H1 (cell line): ENCODE data around the gene SHISA7. TPM values are rescaled to one million over a fixed set of nuclear protein-coding genes. Genes with fewer than 3 reads are reported as not detected.

Experiments
- CEBPB ChIP-seq: IDR thresholded peaks from 2 replicates; pipeline ENCODE4 v1.6.1; 2012; ENCODE audit warnings: low read depth, low read length
- CHD1 ChIP-seq: IDR thresholded peaks from 2 replicates; pipeline ENCODE4 v1.6.1; 2012; ENCODE audit warnings: low read depth, low read length, improper control_type of control experiment
- CREB1 ChIP-seq: IDR thresholded peaks from 2 replicates; pipeline ENCODE4 v1.6.1; 2012; ENCODE audit warnings: inconsistent platforms
- HDAC6 ChIP-seq: IDR thresholded peaks from one replicate; pipeline ENCODE4 v1.7.1; 2012; ENCODE audit warnings: low read depth, mild to moderate bottlenecking, inconsistent platforms, low read length, moderate library complexity
- PHF8 ChIP-seq: fragments of 200-600 bp; sonication (generic); conservative IDR thresholded peaks from 2 replicates; pipeline ENCODE4 v1.7.1; 2012; ENCODE audit warnings: low read depth, mild to moderate bottlenecking, inconsistent platforms, low read length, moderate library complexity
- RFX5 ChIP-seq: IDR thresholded peaks from 2 replicates; pipeline ENCODE4 v1.6.1; 2011; ENCODE audit warnings: low read depth, low read length, improper control_type of control experiment, borderline replicate concordance
- SIN3A ChIP-seq, 2 experiments: IDR thresholded peaks in 1 of 2; conservative IDR thresholded peaks in 1 of 2; 2 replicates each; pipeline ENCODE4 v1.6.1; 2011 to 2012; ENCODE audit warnings: low read length in 2 of 2, improper control_type of control experiment in 1 of 2, low read depth in 1 of 2, mild to moderate bottlenecking in 1 of 2
- SP4 ChIP-seq: IDR thresholded peaks from 2 replicates; pipeline ENCODE4 v1.6.1; 2012; ENCODE audit warnings: low read length, inconsistent platforms
- polyA plus RNA-seq, 7 experiments: library from polyadenylated mRNA; depleted of rRNA in 3 of 7; stranded (reverse) in 5 of 7; unstranded in 2 of 7; fragments of >200 nt in 5 of 7; fragments of 200-250 nt in 2 of 7; gene quantifications; 1 replicate in 5 of 7; 2 replicates in 1 of 7; 4 replicates in 1 of 7; pipeline versions ENCODE4 v1.2.1 to v1.2.3, GENCODE V29; 2011 to 2013; ENCODE audit warnings: missing spikeins in 2 of 7, mixed read lengths in 2 of 7
- total RNA-seq: library from RNA; stranded (reverse); fragmentation: NEBNext Ultra II Directional; extraction: Animal tissue kit (Norgen Biotek cat#: 25700); gene quantifications from 2 replicates; pipeline ENCODE4 v1.2.1, GENCODE V29; 2021

Gene SHISA7
- total and polyA plus RNA-seq, 2 of the 8 experiments (the other 6 are each of a cell fraction or from before 2014, with no cell fraction given) = 0.76 to 1.0 TPM

- no peak for TF ChIP-seq RFX5
- TF ChIP-seq PHF8 = no peak
- no peak for TF ChIP-seq SP4
- TF ChIP-seq CHD1 = no peak
- no peak for TF ChIP-seq SIN3A (conservative IDR thresholded peaks at IDR 0.05 in 1 of 2, IDR thresholded peaks at IDR 0.05 in 1 of 2; ENCODE audit: low read depth in 1 of 2, low read length in 2 of 2)
- TF ChIP-seq CREB1 = no peak
- TF ChIP-seq CEBPB = no peak
- TF ChIP-seq HDAC6 = no peak
Measured at GRCh38 chr19:55453511-55454260, 10.6 kb upstream of the SHISA7 start (continued).
